SK-N-SH (cell line): ENCODE results near the gene MUSK.

Source experiments
- TAF1 ChIP-seq: IDR thresholded peaks from 2 replicates; pipeline ENCODE4 v1.6.1; 2012; ENCODE audit warnings: low read depth, mild to moderate bottlenecking, low read length, moderate library complexity, borderline replicate concordance
- TEAD4 ChIP-seq: IDR thresholded peaks from 2 replicates; pipeline ENCODE4 v1.4.0; 2012; ENCODE audit warnings: mild to moderate bottlenecking, borderline replicate concordance; ENCODE audit not compliant: insufficient read depth
- TF ChIP-seq, protein P1 (sequence below): fragments of 200-600 bp; sonication (generic); IDR thresholded peaks from 2 replicates; pipeline ENCODE4 v1.6.1; 2017; ENCODE audit warnings: antibody characterized with exemption, mild to moderate bottlenecking, moderate library complexity

DNA sequence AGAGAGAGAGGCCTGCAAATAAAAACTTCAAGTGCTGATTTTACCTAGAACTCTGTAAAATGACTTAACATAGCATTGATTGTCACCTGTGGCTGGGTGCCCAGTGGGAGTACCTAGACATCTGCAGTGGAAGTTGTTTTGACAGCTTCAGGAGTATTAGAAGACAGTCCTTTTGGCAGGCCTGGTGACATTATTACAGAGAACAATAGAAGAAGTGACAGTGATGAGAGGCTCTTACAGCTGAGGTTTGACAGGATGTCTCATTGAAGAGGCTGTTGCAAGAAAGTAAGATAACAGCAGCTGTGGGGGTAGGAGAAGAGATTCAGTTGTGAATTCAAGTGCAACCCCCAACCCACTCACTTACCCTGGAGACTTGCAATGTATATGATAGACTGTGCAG, 27.9 kb upstream of the MUSK start:
- TF ChIP-seq TAF1 (no peak), TEAD4 (no peak)
- TF ChIP-seq, protein P1, sequence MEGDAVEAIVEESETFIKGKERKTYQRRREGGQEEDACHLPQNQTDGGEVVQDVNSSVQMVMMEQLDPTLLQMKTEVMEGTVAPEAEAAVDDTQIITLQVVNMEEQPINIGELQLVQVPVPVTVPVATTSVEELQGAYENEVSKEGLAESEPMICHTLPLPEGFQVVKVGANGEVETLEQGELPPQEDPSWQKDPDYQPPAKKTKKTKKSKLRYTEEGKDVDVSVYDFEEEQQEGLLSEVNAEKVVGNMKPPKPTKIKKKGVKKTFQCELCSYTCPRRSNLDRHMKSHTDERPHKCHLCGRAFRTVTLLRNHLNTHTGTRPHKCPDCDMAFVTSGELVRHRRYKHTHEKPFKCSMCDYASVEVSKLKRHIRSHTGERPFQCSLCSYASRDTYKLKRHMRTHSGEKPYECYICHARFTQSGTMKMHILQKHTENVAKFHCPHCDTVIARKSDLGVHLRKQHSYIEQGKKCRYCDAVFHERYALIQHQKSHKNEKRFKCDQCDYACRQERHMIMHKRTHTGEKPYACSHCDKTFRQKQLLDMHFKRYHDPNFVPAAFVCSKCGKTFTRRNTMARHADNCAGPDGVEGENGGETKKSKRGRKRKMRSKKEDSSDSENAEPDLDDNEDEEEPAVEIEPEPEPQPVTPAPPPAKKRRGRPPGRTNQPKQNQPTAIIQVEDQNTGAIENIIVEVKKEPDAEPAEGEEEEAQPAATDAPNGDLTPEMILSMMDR = no peak
